Neural progenitor cell (in vitro differentiated cells): ENCODE data around the gene MTSS2.

Experiments used
- EZH2phosphoT487 ChIP-seq: fragments of 200-600 bp; sonication (generic); IDR thresholded peaks from 2 replicates; pipeline ENCODE4 v1.6.1; 2017; ENCODE audit warnings: antibody characterized with exemption
- TF ChIP-seq, protein P1 (sequence below): fragments of 200-600 bp; sonication (generic); IDR thresholded peaks from 2 replicates; pipeline ENCODE4 v1.5.1; 2017; ENCODE audit warnings: antibody characterized with exemption, mild to moderate bottlenecking

DNA sequence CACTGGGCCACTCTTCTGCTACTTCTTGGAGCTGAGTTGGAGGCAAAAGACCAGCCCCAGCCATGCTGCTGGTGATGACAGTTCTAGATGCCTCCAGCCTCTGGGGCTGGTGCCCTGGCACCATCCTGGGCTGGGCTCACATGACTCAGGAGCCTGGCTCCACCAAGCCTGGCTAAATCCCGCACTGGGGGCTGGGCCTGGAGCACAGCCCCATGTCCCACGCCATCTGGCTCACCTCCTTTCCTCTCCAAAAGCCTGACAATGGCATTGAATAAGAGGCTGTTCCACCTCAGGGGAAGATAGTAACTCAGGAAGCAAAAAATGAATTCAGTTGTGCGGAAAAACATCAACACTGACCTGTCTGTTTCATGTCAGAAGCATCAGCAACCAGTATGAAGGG is 45.1 kb upstream of the MTSS2 start:
- TF ChIP-seq, protein P1, sequence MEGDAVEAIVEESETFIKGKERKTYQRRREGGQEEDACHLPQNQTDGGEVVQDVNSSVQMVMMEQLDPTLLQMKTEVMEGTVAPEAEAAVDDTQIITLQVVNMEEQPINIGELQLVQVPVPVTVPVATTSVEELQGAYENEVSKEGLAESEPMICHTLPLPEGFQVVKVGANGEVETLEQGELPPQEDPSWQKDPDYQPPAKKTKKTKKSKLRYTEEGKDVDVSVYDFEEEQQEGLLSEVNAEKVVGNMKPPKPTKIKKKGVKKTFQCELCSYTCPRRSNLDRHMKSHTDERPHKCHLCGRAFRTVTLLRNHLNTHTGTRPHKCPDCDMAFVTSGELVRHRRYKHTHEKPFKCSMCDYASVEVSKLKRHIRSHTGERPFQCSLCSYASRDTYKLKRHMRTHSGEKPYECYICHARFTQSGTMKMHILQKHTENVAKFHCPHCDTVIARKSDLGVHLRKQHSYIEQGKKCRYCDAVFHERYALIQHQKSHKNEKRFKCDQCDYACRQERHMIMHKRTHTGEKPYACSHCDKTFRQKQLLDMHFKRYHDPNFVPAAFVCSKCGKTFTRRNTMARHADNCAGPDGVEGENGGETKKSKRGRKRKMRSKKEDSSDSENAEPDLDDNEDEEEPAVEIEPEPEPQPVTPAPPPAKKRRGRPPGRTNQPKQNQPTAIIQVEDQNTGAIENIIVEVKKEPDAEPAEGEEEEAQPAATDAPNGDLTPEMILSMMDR, result no peak
- TF ChIP-seq EZH2phosphoT487, result no peak
